Natural killer cell (primary cell): Measurements from ENCODE around the gene NCOA1. TPM values are rescaled to one million over a fixed set of nuclear protein-coding genes. Genes with fewer than 3 reads are reported as not detected.
A peak's percentile ranks its signal among the peaks of the same experiment; 100 is the strongest.

Source experiments
- ATAC-seq, 3 donors: fragments of 150-1000 bp in 2 of 3; fragments of 200-7000 bp in 1 of 3; cut with Tn5 transposase; 1 replicate in 1 of 3; 2 replicates in 2 of 3; pipeline ENCODE4 v1.10.0; 2021; ENCODE audit warnings: mild to moderate bottlenecking in 2 of 3, moderate library complexity in 2 of 3
- DNase-seq, 2 donors: peaks; one replicate each; pipeline versions ENCODE4 v3.0.0 to v3.0.0-alpha.2; 2013 to 2021; ENCODE audit warnings: mixed read lengths in 1 of 2
- H3K27ac ChIP-seq: one replicate; pipeline ENCODE4 v1.5.1; 2013; ENCODE audit warnings: mild to moderate bottlenecking, low read length
- H3K27me3 ChIP-seq: one replicate; pipeline ENCODE4 v1.6.1; 2013; ENCODE audit warnings: low read length; ENCODE audit not compliant: control insufficient read depth, insufficient read depth
- H3K36me3 ChIP-seq: one replicate; pipeline ENCODE4 v1.6.1; 2013; ENCODE audit warnings: low read length; ENCODE audit not compliant: control insufficient read depth, insufficient read depth
- H3K4me1 ChIP-seq: one replicate; pipeline ENCODE4 v1.6.1; 2013; ENCODE audit warnings: low read length; ENCODE audit not compliant: control insufficient read depth, insufficient read depth
- H3K4me3 ChIP-seq: one replicate; pipeline ENCODE4 v1.5.1; 2013; ENCODE audit warnings: low read length
- H3K9me3 ChIP-seq: one replicate; pipeline ENCODE4 v1.6.1; 2013; ENCODE audit warnings: low read length; ENCODE audit not compliant: control insufficient read depth, insufficient read depth
- H3K27ac Mint-ChIP-seq, 2 donors: one replicate each; pipeline ENCODE4 v1.8.0; 2022; ENCODE audit warnings: mild to moderate bottlenecking in 2 of 2, mixed read lengths in 2 of 2, moderate library complexity in 1 of 2
- H3K27me3 Mint-ChIP-seq, 2 donors: one replicate each; pipeline ENCODE4 v1.8.0; 2022; ENCODE audit warnings: low read depth in 2 of 2, mixed read lengths in 2 of 2
- H3K36me3 Mint-ChIP-seq: one replicate; pipeline ENCODE4 v1.8.0; 2022; ENCODE audit warnings: mixed read lengths
- H3K4me1 Mint-ChIP-seq, 2 donors: one replicate each; pipeline ENCODE4 v1.8.0; 2022; ENCODE audit warnings: mixed read lengths in 2 of 2
- H3K4me3 Mint-ChIP-seq: one replicate; pipeline ENCODE4 v1.8.0; 2022; ENCODE audit warnings: mild to moderate bottlenecking, moderate library complexity, mixed read lengths
- H3K9me3 Mint-ChIP-seq, 2 donors: one replicate each; pipeline ENCODE4 v1.8.0; 2022; ENCODE audit warnings: mixed read lengths in 2 of 2
- WGBS: methylation state at CpG from one replicate; pipeline ENCODE4 v1.1.7; 2013; ENCODE audit warnings: missing lambda C conversion rate; ENCODE audit not compliant: insufficient coverage; 5-methylcytosine and 5-hydroxymethylcytosine counted together
- intact Hi-C: fragments of 100-400 bp; cut with micrococcal nuclease; formaldehyde crosslinking; loops from one replicate; pipeline ENCODE4 v1.14.2; 2022
- total RNA-seq, 4 donors: library from RNA; stranded (reverse); fragments of 120-200 nt in 1 of 4; gene quantifications; one replicate each; pipeline versions ENCODE4 v1.2.3 to v1.2.4, GENCODE V29; 2013 to 2022
- TF ChIP-seq, protein P1 (sequence below): fragments of 200-600 bp; IDR thresholded peaks from one replicate; pipeline ENCODE4 v1.8.0; 2022; ENCODE audit warnings: antibody characterized with exemption

The NCOA1 gene
- total RNA-seq, 3 donors from 2014 or later (not counting 1 experiment from before 2014, with no cell fraction given), result 122 to 149 (median 124) TPM

DNA sequence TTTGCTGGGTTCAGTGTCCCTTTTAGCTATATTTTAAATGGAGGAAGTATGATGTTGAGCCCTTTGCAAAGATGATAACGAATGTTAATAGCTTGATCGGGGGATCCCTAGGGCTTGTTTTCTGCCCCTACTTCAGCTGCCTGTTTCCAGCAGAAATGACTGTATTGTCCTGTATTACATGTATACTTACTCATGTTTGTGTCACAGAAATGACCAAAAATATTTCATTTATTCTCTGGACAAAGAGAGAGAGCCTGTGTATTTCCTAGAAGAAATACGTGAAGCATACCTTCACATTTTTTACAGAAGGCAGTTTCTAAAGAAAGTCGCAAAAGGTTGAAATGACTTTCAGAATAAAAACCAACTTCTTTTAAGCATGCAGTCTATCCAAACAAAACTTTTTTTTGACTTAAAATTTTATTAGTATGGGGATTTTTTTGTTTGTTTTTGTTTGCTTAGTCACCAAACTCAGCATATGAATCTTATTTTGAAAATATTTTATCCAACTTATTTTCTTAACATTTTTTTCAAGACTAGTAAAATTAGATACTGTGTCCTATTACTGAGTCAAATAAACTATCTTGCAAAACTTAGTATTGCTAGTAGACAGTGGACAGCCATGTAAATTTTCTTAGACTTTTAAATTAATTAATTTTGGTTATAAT lies 233.2 kb downstream of the NCOA1 start:
- DNase-seq, result no peak
- no peaks in the 10 kb centered on the region for H3K36me3 Mint-ChIP-seq
- H3K4me3 Mint-ChIP-seq, result no peak overlapping the region
- intact Hi-C loops, result no loop called here
- H3K4me1 Mint-ChIP-seq, result peaks cover 9 to 27% of the 10 kb centered on the region in 2 donors
- Histone ChIP-seq H3K4me3 (no peak overlapping the region), H3K4me1 (no peaks in the 10 kb centered on the region), H3K9me3 (no peaks in the 10 kb centered on the region), H3K36me3 (peaks cover 23% of the 10 kb centered on the region), H3K27me3 (no peaks in the 10 kb centered on the region), H3K27ac (no peak overlapping the region)
- TF ChIP-seq, protein P1, sequence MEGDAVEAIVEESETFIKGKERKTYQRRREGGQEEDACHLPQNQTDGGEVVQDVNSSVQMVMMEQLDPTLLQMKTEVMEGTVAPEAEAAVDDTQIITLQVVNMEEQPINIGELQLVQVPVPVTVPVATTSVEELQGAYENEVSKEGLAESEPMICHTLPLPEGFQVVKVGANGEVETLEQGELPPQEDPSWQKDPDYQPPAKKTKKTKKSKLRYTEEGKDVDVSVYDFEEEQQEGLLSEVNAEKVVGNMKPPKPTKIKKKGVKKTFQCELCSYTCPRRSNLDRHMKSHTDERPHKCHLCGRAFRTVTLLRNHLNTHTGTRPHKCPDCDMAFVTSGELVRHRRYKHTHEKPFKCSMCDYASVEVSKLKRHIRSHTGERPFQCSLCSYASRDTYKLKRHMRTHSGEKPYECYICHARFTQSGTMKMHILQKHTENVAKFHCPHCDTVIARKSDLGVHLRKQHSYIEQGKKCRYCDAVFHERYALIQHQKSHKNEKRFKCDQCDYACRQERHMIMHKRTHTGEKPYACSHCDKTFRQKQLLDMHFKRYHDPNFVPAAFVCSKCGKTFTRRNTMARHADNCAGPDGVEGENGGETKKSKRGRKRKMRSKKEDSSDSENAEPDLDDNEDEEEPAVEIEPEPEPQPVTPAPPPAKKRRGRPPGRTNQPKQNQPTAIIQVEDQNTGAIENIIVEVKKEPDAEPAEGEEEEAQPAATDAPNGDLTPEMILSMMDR, result no peak
- peak in 1 of 3 donors; percentile 24 for ATAC-seq
- no peaks in the 10 kb centered on the region for H3K9me3 Mint-ChIP-seq
- 88% methylated on average over 4 of the region's 4 CpGs for WGBS
- no peaks in the 10 kb centered on the region for H3K27me3 Mint-ChIP-seq
- H3K27ac Mint-ChIP-seq, result peak overlapping the region; percentile 58 to 75

DNA sequence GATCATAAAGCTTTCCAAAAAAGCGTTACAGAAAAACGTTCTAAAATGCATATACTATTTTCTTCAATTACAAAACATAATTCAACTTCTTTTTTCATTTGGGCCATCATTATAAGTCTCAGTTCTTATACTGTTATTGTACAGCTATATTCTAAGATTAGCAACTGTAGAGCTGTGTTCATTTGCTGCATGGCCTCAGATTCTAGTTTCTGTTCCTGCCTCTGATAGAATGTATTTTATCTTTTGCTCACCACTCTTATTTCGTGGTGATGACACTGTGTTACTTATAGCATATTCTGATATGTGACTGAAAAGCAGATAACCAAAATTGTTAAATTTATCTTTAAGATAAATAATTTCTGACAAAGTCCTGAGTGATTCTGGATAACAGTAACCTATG lies 234.9 kb downstream of the NCOA1 start:
- intact Hi-C loops, result no loop called here
- ATAC-seq, result no peak
- peaks cover 32% of the 10 kb centered on the region for H3K36me3 ChIP-seq

DNA sequence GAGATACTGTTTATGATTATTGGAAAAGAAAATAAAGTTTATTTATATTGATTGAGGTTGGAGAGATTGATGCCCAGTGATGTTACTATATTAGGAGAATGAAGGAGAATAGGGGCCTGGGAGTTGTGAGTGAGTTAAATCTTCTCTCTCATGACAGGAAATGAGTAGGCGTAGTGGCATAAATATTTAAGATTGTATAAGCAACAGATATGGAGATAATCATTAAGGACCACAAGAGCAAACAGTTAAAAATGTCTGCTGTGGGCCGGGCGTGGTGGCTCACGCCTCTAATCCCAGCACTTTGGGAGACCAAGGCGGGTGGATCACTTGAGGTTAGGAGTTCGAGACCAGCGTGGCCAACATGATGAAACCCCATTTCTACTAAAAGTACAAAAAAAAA lies 239.4 kb downstream of the NCOA1 start:
- Histone ChIP-seq H3K27me3 (no peaks in the 10 kb centered on the region), H3K4me1 (peaks cover 5% of the 10 kb centered on the region), H3K9me3 (no peaks in the 10 kb centered on the region), H3K4me3 (no peak overlapping the region), H3K27ac (no peak overlapping the region), H3K36me3 (peaks cover 34% of the 10 kb centered on the region)
- Mint-ChIP-seq H3K27me3 (no peaks in the 10 kb centered on the region), H3K36me3 (no peaks in the 10 kb centered on the region), H3K9me3 (no peaks in the 10 kb centered on the region), H3K4me3 (peak overlapping the region; percentile 14), H3K4me1 (peaks cover 14 to 28% of the 10 kb centered on the region in 2 donors), H3K27ac (peak overlapping the region; percentile 85 to 86)
- DNase-seq (no peak), ATAC-seq (peak; percentile 37 to 66 (median 50))
- TF ChIP-seq, protein P1, result no peak
- intact Hi-C loops, result loop anchor here (10.0 kb wide), 1 partner anchor 236 kb away; the partner anchor contains the start of gene NCOA1
- 59% methylated on average over 7 of the region's 7 CpGs for WGBS

More for the DNA sequence above, 234.9 kb downstream of the NCOA1 start:
- no peak for DNase-seq
- peaks cover 5% of the 10 kb centered on the region for H3K4me1 ChIP-seq
- Mint-ChIP-seq H3K4me3 (no peak overlapping the region), H3K27ac (no peak overlapping the region), H3K36me3 (no peaks in the 10 kb centered on the region), H3K9me3 (no peaks in the 10 kb centered on the region), H3K27me3 (no peaks in the 10 kb centered on the region), H3K4me1 (peaks cover 16 to 31% of the 10 kb centered on the region in 2 donors)
- H3K9me3 ChIP-seq, result no peaks in the 10 kb centered on the region
- TF ChIP-seq, protein P1, result no peak
- no peak overlapping the region for H3K27ac ChIP-seq
- no CpG with 5 or more reads among the region's 3 CpGs for WGBS
- no peak overlapping the region for H3K4me3 ChIP-seq
- H3K27me3 ChIP-seq, result no peaks in the 10 kb centered on the region

DNA sequence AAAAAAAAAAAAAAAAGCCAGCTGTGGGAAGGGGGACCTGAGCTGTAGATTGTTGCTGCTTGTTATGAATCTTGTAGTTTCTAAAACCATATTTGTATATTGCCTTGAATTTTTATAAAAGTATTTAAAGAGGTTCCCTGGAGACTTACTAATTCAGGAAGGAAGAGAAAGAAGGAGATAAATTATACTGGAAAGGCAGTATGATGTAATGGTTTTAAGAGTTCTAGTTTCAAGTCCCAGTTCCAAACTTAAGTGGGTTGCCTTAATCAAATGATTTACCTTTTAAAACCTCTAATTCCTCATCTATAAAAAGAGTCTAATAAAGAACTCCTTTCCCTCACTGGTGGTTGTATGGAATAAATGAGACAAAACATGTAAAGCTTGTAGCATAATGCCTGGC lies 240.0 kb downstream of the NCOA1 start:
- Histone ChIP-seq H3K36me3 (peaks cover 34% of the 10 kb centered on the region), H3K27me3 (no peaks in the 10 kb centered on the region), H3K9me3 (no peaks in the 10 kb centered on the region), H3K27ac (no peak overlapping the region), H3K4me1 (peaks cover 5% of the 10 kb centered on the region), H3K4me3 (no peak overlapping the region)
- ATAC-seq (no peak), DNase-seq (no peak)
- Mint-ChIP-seq H3K27ac (peak overlapping the region; percentile 85 to 86), H3K36me3 (no peaks in the 10 kb centered on the region), H3K27me3 (no peaks in the 10 kb centered on the region), H3K4me3 (no peak overlapping the region), H3K9me3 (no peaks in the 10 kb centered on the region), H3K4me1 (peaks cover 14 to 27% of the 10 kb centered on the region in 2 donors)
- intact Hi-C loops, result loop anchor here (10.0 kb wide), 1 partner anchor 236 kb away; the partner anchor contains the start of gene NCOA1
- TF ChIP-seq, protein P1, result no peak
